Vagina (tissue), 2 donors: ENCODE data around the gene RUNX2. TPM values are rescaled to one million over a fixed set of nuclear protein-coding genes. Genes with fewer than 3 reads are reported as not detected.

ENCODE experiments used
- DNase-seq, 2 donors: peaks; one replicate each; pipeline ENCODE4 v3.0.0-alpha.2; 2017; ENCODE audit errors: extremely low spot score in 2 of 2
- H3K27ac ChIP-seq: fragments of 200-600 bp; sonication (generic); one replicate; pipeline ENCODE4 v1.5.1; 2019
- H3K27me3 ChIP-seq: fragments of 200-600 bp; sonication (generic); one replicate; pipeline ENCODE4 v1.5.1; 2019
- H3K36me3 ChIP-seq, 2 donors: fragments of 200-600 bp; sonication (generic); one replicate each; pipeline ENCODE4 v1.5.1; 2017 to 2019
- H3K4me1 ChIP-seq: fragments of 200-600 bp; sonication (generic); one replicate; pipeline ENCODE4 v1.5.1; 2019
- H3K4me3 ChIP-seq, 2 donors: fragments of 200-600 bp; sonication (generic); 1 replicate in 1 of 2; 2 replicates in 1 of 2; pipeline ENCODE4 v1.5.1; 2016 to 2019
- H3K9me3 ChIP-seq: fragments of 200-600 bp; sonication (generic); one replicate; pipeline ENCODE4 v1.5.1; 2019
- CTCF ChIP-seq, 3 experiments: fragments of 450-650 bp in 2 of 3; fragments of 200-600 bp in 1 of 3; sonication (generic) in 1 of 3; IDR thresholded peaks; one replicate each; pipeline ENCODE4 v1.5.1; 2017 to 2019; ENCODE audit warnings: antibody characterized with exemption in 3 of 3, mild to moderate bottlenecking in 2 of 3, moderate library complexity in 2 of 3
- POLR2A ChIP-seq, 2 donors: fragments of 450-650 bp; IDR thresholded peaks; one replicate each; pipeline ENCODE4 v1.6.1; 2017; ENCODE audit warnings: antibody characterized with exemption in 2 of 2, mild to moderate bottlenecking in 2 of 2, moderate library complexity in 2 of 2
- POLR2AphosphoS5 ChIP-seq, 2 donors: sonication (generic); formaldehyde crosslinking; IDR thresholded peaks; one replicate each; pipeline ENCODE4 v1.9.0; 2017; ENCODE audit warnings: antibody characterized with exemption in 2 of 2, mild to moderate bottlenecking in 2 of 2, low read depth in 1 of 2; ENCODE audit not compliant: insufficient read depth in 1 of 2
- intact Hi-C: fragments of 100-400 bp; cut with DNase I; formaldehyde crosslinking; loops from one replicate; pipeline ENCODE4 v1.15.1; 2023
- total RNA-seq: library from RNA; depleted of rRNA; stranded (reverse); fragments of >200 nt; gene quantifications from one replicate; pipeline ENCODE4 v1.2.3, GENCODE V29; 2016

RUNX2 gene
- total RNA-seq, 1 donor from 2014 or later = 13.0 TPM

- no peaks in the 10 kb centered on the region for H3K27me3 ChIP-seq
- H3K4me3 ChIP-seq = no peak overlapping the region
- no peaks in the 10 kb centered on the region for H3K9me3 ChIP-seq
- H3K4me1 ChIP-seq = peaks cover 32% of the 10 kb centered on the region
- TF ChIP-seq CTCF (IDR thresholded peaks at IDR 0.05) (no peak), POLR2A (IDR thresholded peaks at IDR 0.05) (no peak), POLR2AphosphoS5 (IDR thresholded peaks at IDR 0.05; ENCODE audit: insufficient read depth in 1 of 2, low read depth in 1 of 2) (no peak)
- no peak overlapping the region for H3K27ac ChIP-seq
- H3K36me3 ChIP-seq = no peaks in the 10 kb centered on the region
- intact Hi-C loops = no loop called here
- DNase-seq = peak in 1 of 2 donors; percentile 49
Observed at GRCh38 chr6:45586216-45587171, 258.4 kb downstream of the RUNX2 start.

- peaks cover 34% of the 10 kb centered on the region for H3K4me1 ChIP-seq
- peak in 1 of 2 donors; percentile 25 for DNase-seq
- H3K36me3 ChIP-seq = no peaks in the 10 kb centered on the region
- no peak for TF ChIP-seq POLR2A (IDR thresholded peaks at IDR 0.05)
- no peak for TF ChIP-seq POLR2AphosphoS5 (IDR thresholded peaks at IDR 0.05; ENCODE audit: insufficient read depth in 1 of 2, low read depth in 1 of 2)
- TF ChIP-seq CTCF (IDR thresholded peaks at IDR 0.05) = no peak
- H3K27ac ChIP-seq = no peak overlapping the region
- no peak overlapping the region for H3K4me3 ChIP-seq
- H3K9me3 ChIP-seq = no peaks in the 10 kb centered on the region
- no peaks in the 10 kb centered on the region for H3K27me3 ChIP-seq
- intact Hi-C loops = no loop called here
Observed at GRCh38 chr6:45587229-45588060, 259.3 kb downstream of the RUNX2 start.

GRCh38 chr6:45589367-45589766 is 261.2 kb downstream of the RUNX2 start:
- intact Hi-C loops = no loop called here
- Histone ChIP-seq H3K36me3 (no peaks in the 10 kb centered on the region), H3K27ac (no peak overlapping the region)

GRCh38 chr6:45590226-45590625 is 262.1 kb downstream of the RUNX2 start:
- intact Hi-C loops = no loop called here
- DNase-seq = peak in 1 of 2 donors; percentile 44
- H3K4me3 ChIP-seq = no peak overlapping the region
- H3K27me3 ChIP-seq = no peaks in the 10 kb centered on the region
- TF ChIP-seq POLR2AphosphoS5 (IDR thresholded peaks at IDR 0.05; ENCODE audit: insufficient read depth in 1 of 2, low read depth in 1 of 2) = no peak
- TF ChIP-seq POLR2A (IDR thresholded peaks at IDR 0.05) = no peak
- TF ChIP-seq CTCF (IDR thresholded peaks at IDR 0.05) = no peak
- peak overlapping the region; percentile 31 for H3K27ac ChIP-seq
- H3K4me1 ChIP-seq = peaks cover 34% of the 10 kb centered on the region
- H3K36me3 ChIP-seq = no peaks in the 10 kb centered on the region
- no peaks in the 10 kb centered on the region for H3K9me3 ChIP-seq

More at GRCh38 chr6:45589367-45589766, 261.2 kb downstream of the RUNX2 start:
- no peaks in the 10 kb centered on the region for H3K9me3 ChIP-seq
- no peak overlapping the region for H3K4me3 ChIP-seq
- no peak for DNase-seq
- TF ChIP-seq POLR2A (IDR thresholded peaks at IDR 0.05) = no peak
- no peak for TF ChIP-seq CTCF (IDR thresholded peaks at IDR 0.05)
- TF ChIP-seq POLR2AphosphoS5 (IDR thresholded peaks at IDR 0.05; ENCODE audit: insufficient read depth in 1 of 2, low read depth in 1 of 2) = no peak
- no peaks in the 10 kb centered on the region for H3K27me3 ChIP-seq
- H3K4me1 ChIP-seq = peaks cover 34% of the 10 kb centered on the region
